Measurements from ENCODE around the gene IGFBPL1. TPM values are rescaled to one million over a fixed set of nuclear protein-coding genes. Genes with fewer than 3 reads are reported as not detected.

IGFBPL1 gene
- polyA plus RNA-seq, 3 donors: not detected

DNA sequence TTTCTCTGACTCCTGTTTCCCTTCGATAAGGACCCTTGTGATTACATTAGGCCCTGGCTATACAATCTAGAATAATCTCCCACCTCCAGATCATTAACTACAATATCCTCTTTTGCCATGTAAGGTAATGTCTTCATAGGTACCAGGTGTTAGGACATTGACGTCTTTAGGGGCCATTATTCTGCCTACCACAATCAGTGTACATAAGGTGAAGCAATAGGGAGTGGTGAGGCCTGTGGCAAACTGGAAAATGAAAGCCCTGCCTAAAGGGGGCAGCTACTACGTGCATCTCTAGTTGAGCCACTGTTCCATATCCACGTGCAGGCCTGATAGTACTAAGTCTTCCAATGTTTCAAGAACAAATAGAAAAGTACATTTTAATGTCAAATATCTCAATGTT is 36.5 kb downstream of the IGFBPL1 start:
- Histone ChIP-seq H3K4me2 (replicated peaks; ENCODE audit: extremely low read depth, low read length, poor library complexity, severe bottlenecking) (no peak overlapping the region), H3K36me3 (replicated peaks in 1 of 2; ENCODE audit: control insufficient read depth in 1 of 2, insufficient read depth in 2 of 2, low read length in 2 of 2) (no peaks in the 10 kb centered on the region), H4K20me1 (ENCODE audit: insufficient read depth, low read length) (no peaks in the 10 kb centered on the region), H3K9ac (ENCODE audit: insufficient read depth, low read length, poor library complexity, severe bottlenecking) (no peak overlapping the region), H3K4me3 (replicated peaks in 1 of 3; ENCODE audit: low read depth in 2 of 3, low read length in 3 of 3) (no peak overlapping the region), H3K79me2 (ENCODE audit: insufficient read depth, low read length) (no peaks in the 10 kb centered on the region), H3K27ac (ENCODE audit: low read depth in 1 of 2, low read length in 2 of 2) (no peak overlapping the region), H3K9me3 (replicated peaks in 1 of 2; ENCODE audit: control insufficient read depth in 1 of 2, insufficient read depth in 1 of 2, low read length in 2 of 2) (peaks cover 0 to 7% of the 10 kb centered on the region in 2 donors), H2AFZ (ENCODE audit: insufficient read depth, low read depth, low read length, poor library complexity, severe bottlenecking) (no peak overlapping the region), H3K27me3 (ENCODE audit: control insufficient read depth in 2 of 2, insufficient read depth in 2 of 2, low read length in 2 of 2) (no peaks in the 10 kb centered on the region), H3K4me1 (ENCODE audit: control insufficient read depth in 1 of 2, insufficient read depth in 2 of 2, low read length in 2 of 2) (peaks cover 3 to 7% of the 10 kb centered on the region in 2 donors)
- no peak for DNase-seq
- peaks cover 5 to 15% (median 10%) of the 10 kb centered on the region in 7 donors for H3K9me3 Mint-ChIP-seq
- H3K4me3 Mint-ChIP-seq: no peak overlapping the region
- H3K36me3 Mint-ChIP-seq: no peaks in the 10 kb centered on the region
- H3K27me3 Mint-ChIP-seq (ENCODE audit: low read depth in 3 of 3): peaks cover 4 to 14% (median 10%) of the 10 kb centered on the region in 3 donors
- H3K27ac Mint-ChIP-seq: no peak overlapping the region
- 100% methylated on average over 1 of the region's 4 CpGs for WGBS (ENCODE audit: insufficient coverage)
- H3K4me1 Mint-ChIP-seq: peaks cover 5% of the 10 kb centered on the region
- intact Hi-C loops (cut with micrococcal nuclease): no loop called here
- TF ChIP-seq, protein P1, sequence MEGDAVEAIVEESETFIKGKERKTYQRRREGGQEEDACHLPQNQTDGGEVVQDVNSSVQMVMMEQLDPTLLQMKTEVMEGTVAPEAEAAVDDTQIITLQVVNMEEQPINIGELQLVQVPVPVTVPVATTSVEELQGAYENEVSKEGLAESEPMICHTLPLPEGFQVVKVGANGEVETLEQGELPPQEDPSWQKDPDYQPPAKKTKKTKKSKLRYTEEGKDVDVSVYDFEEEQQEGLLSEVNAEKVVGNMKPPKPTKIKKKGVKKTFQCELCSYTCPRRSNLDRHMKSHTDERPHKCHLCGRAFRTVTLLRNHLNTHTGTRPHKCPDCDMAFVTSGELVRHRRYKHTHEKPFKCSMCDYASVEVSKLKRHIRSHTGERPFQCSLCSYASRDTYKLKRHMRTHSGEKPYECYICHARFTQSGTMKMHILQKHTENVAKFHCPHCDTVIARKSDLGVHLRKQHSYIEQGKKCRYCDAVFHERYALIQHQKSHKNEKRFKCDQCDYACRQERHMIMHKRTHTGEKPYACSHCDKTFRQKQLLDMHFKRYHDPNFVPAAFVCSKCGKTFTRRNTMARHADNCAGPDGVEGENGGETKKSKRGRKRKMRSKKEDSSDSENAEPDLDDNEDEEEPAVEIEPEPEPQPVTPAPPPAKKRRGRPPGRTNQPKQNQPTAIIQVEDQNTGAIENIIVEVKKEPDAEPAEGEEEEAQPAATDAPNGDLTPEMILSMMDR (IDR thresholded peaks at IDR 0.05): no peak

DNA sequence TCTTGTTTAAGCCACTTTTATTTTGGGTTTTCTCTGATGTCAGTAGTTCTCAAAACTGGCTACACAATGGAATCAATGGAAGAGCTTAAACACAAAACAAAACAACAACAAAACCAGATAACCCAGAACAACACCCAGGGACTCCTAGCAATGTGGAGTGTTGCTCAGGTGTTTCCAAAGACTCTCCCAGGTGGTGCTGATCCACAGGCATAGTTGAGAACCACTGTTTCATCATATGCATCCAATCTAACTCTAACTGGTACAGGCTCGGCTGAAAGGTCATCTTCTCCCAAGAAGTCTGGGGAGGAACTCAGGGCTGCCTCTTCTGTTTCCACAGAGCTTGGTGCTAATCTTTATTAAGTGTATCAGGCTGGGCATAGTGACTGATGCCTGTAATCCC is 37.2 kb downstream of the IGFBPL1 start:
- no peaks in the 10 kb centered on the region for H3K27me3 ChIP-seq (ENCODE audit: control insufficient read depth in 2 of 2, insufficient read depth in 2 of 2, low read length in 2 of 2)
- H3K4me2 ChIP-seq (replicated peaks; ENCODE audit: extremely low read depth, low read length, poor library complexity, severe bottlenecking): no peak overlapping the region
- H3K9ac ChIP-seq (ENCODE audit: insufficient read depth, low read length, poor library complexity, severe bottlenecking): no peak overlapping the region
- WGBS (ENCODE audit: insufficient coverage): 100% methylated on average over 1 of the region's 1 CpG
- H3K27ac Mint-ChIP-seq: no peak overlapping the region
- peaks cover 4 to 14% (median 10%) of the 10 kb centered on the region in 3 donors for H3K27me3 Mint-ChIP-seq (ENCODE audit: low read depth in 3 of 3)
- intact Hi-C loops (cut with micrococcal nuclease): no loop called here
- H3K4me3 Mint-ChIP-seq: no peak overlapping the region
- peaks cover 0 to 7% of the 10 kb centered on the region in 2 donors for H3K9me3 ChIP-seq (replicated peaks in 1 of 2; ENCODE audit: control insufficient read depth in 1 of 2, insufficient read depth in 1 of 2, low read length in 2 of 2)
- peaks cover 2% of the 10 kb centered on the region for H3K4me1 Mint-ChIP-seq
- H2AFZ ChIP-seq (ENCODE audit: insufficient read depth, low read depth, low read length, poor library complexity, severe bottlenecking): no peak overlapping the region
- no peaks in the 10 kb centered on the region for H4K20me1 ChIP-seq (ENCODE audit: insufficient read depth, low read length)
- no peak overlapping the region for H3K4me3 ChIP-seq (replicated peaks in 1 of 3; ENCODE audit: low read depth in 2 of 3, low read length in 3 of 3)
- H3K4me1 ChIP-seq (ENCODE audit: control insufficient read depth in 1 of 2, insufficient read depth in 2 of 2, low read length in 2 of 2): peaks cover 2% of the 10 kb centered on the region in 2 donors
- H3K79me2 ChIP-seq (ENCODE audit: insufficient read depth, low read length): no peaks in the 10 kb centered on the region
- H3K36me3 ChIP-seq (replicated peaks in 1 of 2; ENCODE audit: control insufficient read depth in 1 of 2, insufficient read depth in 2 of 2, low read length in 2 of 2): no peaks in the 10 kb centered on the region
- TF ChIP-seq, protein P1 (IDR thresholded peaks at IDR 0.05): no peak
- DNase-seq: no peak
- peaks cover 5 to 15% (median 10%) of the 10 kb centered on the region in 7 donors for H3K9me3 Mint-ChIP-seq
- H3K36me3 Mint-ChIP-seq: no peaks in the 10 kb centered on the region
- no peak overlapping the region for H3K27ac ChIP-seq (ENCODE audit: low read depth in 1 of 2, low read length in 2 of 2)
